ENCODE data around the gene BMP5. TPM values are rescaled to one million over a fixed set of nuclear protein-coding genes. Genes with fewer than 3 reads are reported as not detected.

BMP5 gene
- total and polyA plus RNA-seq, 9 of the 15 experiments (the other 6 are each of a cell fraction or from before 2014, with no cell fraction given), result not detected

DNA sequence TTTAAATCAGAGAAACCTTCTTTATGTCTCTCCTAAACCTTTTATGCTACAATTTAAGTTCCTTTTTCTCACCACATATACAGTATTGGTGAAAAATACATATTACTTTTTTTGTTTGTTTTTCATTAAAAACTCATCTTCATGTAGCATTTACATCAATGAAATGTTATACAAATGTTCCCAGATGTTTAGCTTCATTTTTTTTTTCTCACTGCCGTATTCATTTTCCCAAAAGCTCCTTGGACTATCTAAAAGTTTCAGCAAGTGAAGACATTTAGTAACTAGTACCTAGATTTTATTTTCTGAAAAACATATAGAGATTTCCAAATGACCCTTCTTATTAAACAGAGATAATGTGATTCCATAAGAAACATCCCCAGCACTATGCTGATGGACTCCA lies 128.9 kb downstream of the BMP5 start:
- in situ Hi-C loops (cut with MboI), result no loop called here
- Histone ChIP-seq H4K20me1 (replicated peaks; ENCODE audit: control insufficient read depth, insufficient read depth, low read length) (no peaks in the 10 kb centered on the region), H3K4me1 (replicated peaks in 1 of 2; ENCODE audit: control insufficient read depth in 2 of 2, insufficient read depth in 2 of 2, low read length in 2 of 2) (no peaks in the 10 kb centered on the region), H3K4me3 (no peak overlapping the region), H3K4me2 (ENCODE audit: insufficient read depth, low read length) (no peak overlapping the region), H3K27me3 (ENCODE audit: control insufficient read depth in 2 of 2, insufficient read depth in 2 of 2, low read length in 2 of 2) (no peaks in the 10 kb centered on the region), H3K27ac (ENCODE audit: extremely low read depth, low read depth, low read length) (no peak overlapping the region), H3K9me3 (replicated peaks; ENCODE audit: control insufficient read depth, insufficient read depth, low read depth, low read length) (no peaks in the 10 kb centered on the region), H3K79me2 (ENCODE audit: control insufficient read depth, insufficient read depth, low read length) (no peaks in the 10 kb centered on the region), H3K9ac (ENCODE audit: insufficient read depth in 1 of 2, low read depth in 2 of 2, low read length in 2 of 2) (no peak overlapping the region), H3K9me1 (ENCODE audit: control insufficient read depth, insufficient read depth, low read length) (no peaks in the 10 kb centered on the region), H3K36me3 (ENCODE audit: control insufficient read depth, insufficient read depth, low read length) (no peaks in the 10 kb centered on the region), H2AFZ (ENCODE audit: low read depth, low read length) (no peak overlapping the region)
- no peak for FAIRE-seq
- intact Hi-C loops (cut with micrococcal nuclease), result no loop called here
- BruUV-seq (replicated peaks), result no TSS peak
- TF ChIP-seq, protein P1, sequence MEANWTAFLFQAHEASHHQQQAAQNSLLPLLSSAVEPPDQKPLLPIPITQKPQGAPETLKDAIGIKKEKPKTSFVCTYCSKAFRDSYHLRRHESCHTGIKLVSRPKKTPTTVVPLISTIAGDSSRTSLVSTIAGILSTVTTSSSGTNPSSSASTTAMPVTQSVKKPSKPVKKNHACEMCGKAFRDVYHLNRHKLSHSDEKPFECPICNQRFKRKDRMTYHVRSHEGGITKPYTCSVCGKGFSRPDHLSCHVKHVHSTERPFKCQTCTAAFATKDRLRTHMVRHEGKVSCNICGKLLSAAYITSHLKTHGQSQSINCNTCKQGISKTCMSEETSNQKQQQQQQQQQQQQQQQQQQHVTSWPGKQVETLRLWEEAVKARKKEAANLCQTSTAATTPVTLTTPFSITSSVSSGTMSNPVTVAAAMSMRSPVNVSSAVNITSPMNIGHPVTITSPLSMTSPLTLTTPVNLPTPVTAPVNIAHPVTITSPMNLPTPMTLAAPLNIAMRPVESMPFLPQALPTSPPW (CRISPR knock-in tag; IDR thresholded peaks at IDR 0.05), result no peak
- TF ChIP-seq, protein P2, sequence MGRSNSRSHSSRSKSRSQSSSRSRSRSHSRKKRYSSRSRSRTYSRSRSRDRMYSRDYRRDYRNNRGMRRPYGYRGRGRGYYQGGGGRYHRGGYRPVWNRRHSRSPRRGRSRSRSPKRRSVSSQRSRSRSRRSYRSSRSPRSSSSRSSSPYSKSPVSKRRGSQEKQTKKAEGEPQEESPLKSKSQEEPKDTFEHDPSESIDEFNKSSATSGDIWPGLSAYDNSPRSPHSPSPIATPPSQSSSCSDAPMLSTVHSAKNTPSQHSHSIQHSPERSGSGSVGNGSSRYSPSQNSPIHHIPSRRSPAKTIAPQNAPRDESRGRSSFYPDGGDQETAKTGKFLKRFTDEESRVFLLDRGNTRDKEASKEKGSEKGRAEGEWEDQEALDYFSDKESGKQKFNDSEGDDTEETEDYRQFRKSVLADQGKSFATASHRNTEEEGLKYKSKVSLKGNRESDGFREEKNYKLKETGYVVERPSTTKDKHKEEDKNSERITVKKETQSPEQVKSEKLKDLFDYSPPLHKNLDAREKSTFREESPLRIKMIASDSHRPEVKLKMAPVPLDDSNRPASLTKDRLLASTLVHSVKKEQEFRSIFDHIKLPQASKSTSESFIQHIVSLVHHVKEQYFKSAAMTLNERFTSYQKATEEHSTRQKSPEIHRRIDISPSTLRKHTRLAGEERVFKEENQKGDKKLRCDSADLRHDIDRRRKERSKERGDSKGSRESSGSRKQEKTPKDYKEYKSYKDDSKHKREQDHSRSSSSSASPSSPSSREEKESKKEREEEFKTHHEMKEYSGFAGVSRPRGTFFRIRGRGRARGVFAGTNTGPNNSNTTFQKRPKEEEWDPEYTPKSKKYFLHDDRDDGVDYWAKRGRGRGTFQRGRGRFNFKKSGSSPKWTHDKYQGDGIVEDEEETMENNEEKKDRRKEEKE (IDR thresholded peaks at IDR 0.05; ENCODE audit: borderline replicate concordance in 1 of 2, control insufficient read depth in 1 of 2, low read depth in 2 of 2, low read length in 1 of 2), result no peak
- TF ChIP-seq, protein P3, sequence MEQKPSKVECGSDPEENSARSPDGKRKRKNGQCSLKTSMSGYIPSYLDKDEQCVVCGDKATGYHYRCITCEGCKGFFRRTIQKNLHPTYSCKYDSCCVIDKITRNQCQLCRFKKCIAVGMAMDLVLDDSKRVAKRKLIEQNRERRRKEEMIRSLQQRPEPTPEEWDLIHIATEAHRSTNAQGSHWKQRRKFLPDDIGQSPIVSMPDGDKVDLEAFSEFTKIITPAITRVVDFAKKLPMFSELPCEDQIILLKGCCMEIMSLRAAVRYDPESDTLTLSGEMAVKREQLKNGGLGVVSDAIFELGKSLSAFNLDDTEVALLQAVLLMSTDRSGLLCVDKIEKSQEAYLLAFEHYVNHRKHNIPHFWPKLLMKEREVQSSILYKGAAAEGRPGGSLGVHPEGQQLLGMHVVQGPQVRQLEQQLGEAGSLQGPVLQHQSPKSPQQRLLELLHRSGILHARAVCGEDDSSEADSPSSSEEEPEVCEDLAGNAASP (IDR thresholded peaks at IDR 0.05), result no peak
- TF ChIP-seq HLTF (IDR thresholded peaks at IDR 0.05) (no peak), ARID2 (IDR thresholded peaks at IDR 0.05) (no peak), TFAM (CRISPR knock-in tag; conservative IDR thresholded peaks at IDR 0.05) (no peak), ELF4 (CRISPR knock-in tag; IDR thresholded peaks at IDR 0.05) (no peak), LEF1 (IDR thresholded peaks at IDR 0.05) (no peak), RUNX1 (IDR thresholded peaks at IDR 0.05; ENCODE audit: low read depth) (no peak), SRSF7 (optimal IDR thresholded peaks at IDR 0.05; ENCODE audit: low read depth, low read length) (no peak), ZNF75A (CRISPR knock-in tag; IDR thresholded peaks at IDR 0.05) (no peak), XRCC5 (IDR thresholded peaks at IDR 0.05; ENCODE audit: low read depth, low read length) (no peak), SPI1 (IDR thresholded peaks at IDR 0.05; ENCODE audit: borderline replicate concordance, low read depth, low read length) (no peak)
- TF ChIP-seq, protein P4, sequence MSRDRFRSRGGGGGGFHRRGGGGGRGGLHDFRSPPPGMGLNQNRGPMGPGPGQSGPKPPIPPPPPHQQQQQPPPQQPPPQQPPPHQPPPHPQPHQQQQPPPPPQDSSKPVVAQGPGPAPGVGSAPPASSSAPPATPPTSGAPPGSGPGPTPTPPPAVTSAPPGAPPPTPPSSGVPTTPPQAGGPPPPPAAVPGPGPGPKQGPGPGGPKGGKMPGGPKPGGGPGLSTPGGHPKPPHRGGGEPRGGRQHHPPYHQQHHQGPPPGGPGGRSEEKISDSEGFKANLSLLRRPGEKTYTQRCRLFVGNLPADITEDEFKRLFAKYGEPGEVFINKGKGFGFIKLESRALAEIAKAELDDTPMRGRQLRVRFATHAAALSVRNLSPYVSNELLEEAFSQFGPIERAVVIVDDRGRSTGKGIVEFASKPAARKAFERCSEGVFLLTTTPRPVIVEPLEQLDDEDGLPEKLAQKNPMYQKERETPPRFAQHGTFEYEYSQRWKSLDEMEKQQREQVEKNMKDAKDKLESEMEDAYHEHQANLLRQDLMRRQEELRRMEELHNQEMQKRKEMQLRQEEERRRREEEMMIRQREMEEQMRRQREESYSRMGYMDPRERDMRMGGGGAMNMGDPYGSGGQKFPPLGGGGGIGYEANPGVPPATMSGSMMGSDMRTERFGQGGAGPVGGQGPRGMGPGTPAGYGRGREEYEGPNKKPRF (IDR thresholded peaks at IDR 0.05; ENCODE audit: low read depth, low read length), result no peak
- TF ChIP-seq, protein P5, sequence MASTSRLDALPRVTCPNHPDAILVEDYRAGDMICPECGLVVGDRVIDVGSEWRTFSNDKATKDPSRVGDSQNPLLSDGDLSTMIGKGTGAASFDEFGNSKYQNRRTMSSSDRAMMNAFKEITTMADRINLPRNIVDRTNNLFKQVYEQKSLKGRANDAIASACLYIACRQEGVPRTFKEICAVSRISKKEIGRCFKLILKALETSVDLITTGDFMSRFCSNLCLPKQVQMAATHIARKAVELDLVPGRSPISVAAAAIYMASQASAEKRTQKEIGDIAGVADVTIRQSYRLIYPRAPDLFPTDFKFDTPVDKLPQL (IDR thresholded peaks at IDR 0.05; ENCODE audit: extremely low read depth, insufficient read length), result no peak
- ATAC-seq, result no peak
- no peak for DNase-seq (ENCODE audit: extremely low read depth in 1 of 4, low spot score in 3 of 4)
- ChIA-PET POLR2A (no interaction called here), CTCF (ENCODE audit: low intra/inter-chr PET ratio) (no interaction called here)
- WGBS (ENCODE audit: insufficient coverage, low coverage, missing lambda C conversion rate), result 0% methylated on average over 1 of the region's 1 CpG

All from K562 (cell line).